WTC11 (cell line): ENCODE measurements around the gene SLC37A1. TPM values are rescaled to one million over a fixed set of nuclear protein-coding genes. Genes with fewer than 3 reads are reported as not detected.

Source experiments
- ATAC-seq: fragments of 200-7000 bp; cut with Tn5 transposase; 2 replicates; pipeline ENCODE4 v1.10.0; 2021; ENCODE audit warnings: mild to moderate bottlenecking, moderate library complexity
- CTCF ChIA-PET: fragments of 300-600 bp; sonication (Branson Sonifier 250); formaldehyde crosslinking; loops from one replicate; lab custom pipeline; 2021; ENCODE audit warnings: antibody characterized with exemption; lab: Charles Lee
- POLR2A ChIA-PET: fragments of 350-600 bp; sonication (Branson Sonifier 250); formaldehyde crosslinking; loops from one replicate; lab custom pipeline; 2021; ENCODE audit warnings: antibody characterized with exemption; lab: Charles Lee
- DNase-seq: peaks from one replicate; pipeline ENCODE4 v3.0.0; 2021; ENCODE audit warnings: low spot score
- H3K27ac Mint-ChIP-seq: 2 replicates; pipeline ENCODE4 v1.8.0; 2021; ENCODE audit warnings: mixed read lengths
- H3K27me3 Mint-ChIP-seq: 2 replicates; pipeline ENCODE4 v1.8.0; 2021; ENCODE audit warnings: low read depth, mild to moderate bottlenecking, moderate library complexity, mixed read lengths
- H3K36me3 Mint-ChIP-seq: 2 replicates; pipeline ENCODE4 v1.8.0; 2021; ENCODE audit warnings: mixed read lengths
- H3K4me1 Mint-ChIP-seq: 2 replicates; pipeline ENCODE4 v1.8.0; 2022; ENCODE audit warnings: mixed read lengths
- H3K4me3 Mint-ChIP-seq: 2 replicates; pipeline ENCODE4 v1.8.0; 2021; ENCODE audit warnings: mild to moderate bottlenecking, moderate library complexity, mixed read lengths
- H3K9me3 Mint-ChIP-seq: 2 replicates; pipeline ENCODE4 v1.8.0; 2021; ENCODE audit warnings: mixed read lengths
- ATF2 ChIP-seq: sonication (generic); formaldehyde crosslinking; IDR thresholded peaks from 2 replicates; pipeline ENCODE4 v1.8.1; 2022; ENCODE audit warnings: low read depth, missing genetic modification reagents, borderline replicate concordance
- CREM ChIP-seq: sonication (generic); formaldehyde crosslinking; IDR thresholded peaks from 2 replicates; pipeline ENCODE4 v1.8.1; 2022; ENCODE audit warnings: mild to moderate bottlenecking, missing genetic modification reagents, moderate library complexity
- ELF4 ChIP-seq: sonication (generic); formaldehyde crosslinking; IDR thresholded peaks from 2 replicates; pipeline ENCODE4 v1.8.1; 2022; ENCODE audit warnings: low read depth, mild to moderate bottlenecking, moderate library complexity, missing genetic modification reagents
- ESRRA ChIP-seq: sonication (generic); formaldehyde crosslinking; IDR thresholded peaks from 2 replicates; pipeline ENCODE4 v1.8.1; 2022; ENCODE audit warnings: mild to moderate bottlenecking, missing genetic modification reagents, borderline replicate concordance
- FOXK1 ChIP-seq: sonication (generic); formaldehyde crosslinking; IDR thresholded peaks from 2 replicates; pipeline ENCODE4 v1.8.0; 2022; ENCODE audit warnings: mild to moderate bottlenecking, moderate library complexity, missing genetic modification reagents
- FOXP4 ChIP-seq: sonication (generic); formaldehyde crosslinking; IDR thresholded peaks from 2 replicates; pipeline ENCODE4 v1.8.0; 2022; ENCODE audit warnings: mild to moderate bottlenecking, missing genetic modification reagents
- GRHL2 ChIP-seq: fragments of 250-450 bp; sonication (Bioruptor Pico); IDR thresholded peaks from 2 replicates; pipeline ENCODE4 v1.8.0; 2022; ENCODE audit warnings: mild to moderate bottlenecking, moderate library complexity; ENCODE audit not compliant: insufficient replicate concordance, severe bottlenecking
- IRF2 ChIP-seq: sonication (generic); formaldehyde crosslinking; IDR thresholded peaks from 2 replicates; pipeline ENCODE4 v1.8.0; 2022; ENCODE audit warnings: low read depth, missing genetic modification reagents, borderline replicate concordance
- JUN ChIP-seq: sonication (generic); formaldehyde crosslinking; IDR thresholded peaks from 2 replicates; pipeline ENCODE4 v1.8.0; 2023; ENCODE audit warnings: mild to moderate bottlenecking, missing genetic modification reagents
- NFATC4 ChIP-seq: fragments of 250-450 bp; sonication (Bioruptor Pico); IDR thresholded peaks from 2 replicates; pipeline ENCODE4 v1.9.0; 2021; ENCODE audit warnings: mild to moderate bottlenecking
- NR1H2 ChIP-seq: sonication (generic); formaldehyde crosslinking; IDR thresholded peaks from 2 replicates; pipeline ENCODE4 v1.9.0; 2021; ENCODE audit warnings: mild to moderate bottlenecking, moderate library complexity, missing genetic modification reagents
- PRRX2 ChIP-seq: fragments of 250-450 bp; sonication (Bioruptor Pico); IDR thresholded peaks from 2 replicates; pipeline ENCODE4 v1.8.0; 2021; ENCODE audit warnings: mild to moderate bottlenecking
- SMAD3 ChIP-seq: sonication (generic); formaldehyde crosslinking; IDR thresholded peaks from 2 replicates; pipeline ENCODE4 v1.8.0; 2022; ENCODE audit warnings: missing genetic modification reagents, mild to moderate bottlenecking, borderline replicate concordance
- SP1 ChIP-seq: sonication (generic); formaldehyde crosslinking; conservative IDR thresholded peaks from 2 replicates; pipeline ENCODE4 v1.8.1; 2022; ENCODE audit warnings: missing genetic modification reagents
- STAT6 ChIP-seq: sonication (generic); formaldehyde crosslinking; conservative IDR thresholded peaks from 2 replicates; pipeline ENCODE4 v1.8.1; 2023; ENCODE audit warnings: mild to moderate bottlenecking, low read depth, missing genetic modification reagents, moderate library complexity
- TEAD1 ChIP-seq: sonication (generic); formaldehyde crosslinking; IDR thresholded peaks from 2 replicates; pipeline ENCODE4 v1.8.0; 2022; ENCODE audit warnings: mild to moderate bottlenecking, missing genetic modification reagents
- TEAD4 ChIP-seq: sonication (generic); formaldehyde crosslinking; IDR thresholded peaks from 2 replicates; pipeline ENCODE4 v1.8.0; 2022; ENCODE audit warnings: mild to moderate bottlenecking, missing genetic modification reagents
- USF1 ChIP-seq: sonication (generic); formaldehyde crosslinking; IDR thresholded peaks from 2 replicates; pipeline ENCODE4 v1.8.0; 2022; ENCODE audit warnings: mild to moderate bottlenecking, missing genetic modification reagents
- total RNA-seq: library from RNA; stranded (reverse); gene quantifications from 3 replicates; pipeline ENCODE4 v1.2.3, GENCODE V29; 2021

SLC37A1 gene
- total RNA-seq, 1 experiment from 2014 or later: 22.7 TPM

- CTCF ChIA-PET: interaction anchor here (1.9 to 2.0 kb wide), 2 partner anchors 11 to 55 kb away, joined by 4 to 7 read pairs; no protein-coding TSS in a partner anchor
- Mint-ChIP-seq H3K27ac (no peak overlapping the region), H3K9me3 (no peaks in the 10 kb centered on the region), H3K4me1 (peaks cover 55% of the 10 kb centered on the region)
- ATAC-seq (no peak), DNase-seq (no peak)
- TF ChIP-seq GRHL2 (CRISPR knock-in tag) (no peak), FOXK1 (no peak), TEAD4 (CRISPR knock-in tag) (no peak), STAT6 (CRISPR knock-in tag) (no peak), ESRRA (CRISPR knock-in tag) (no peak), SP1 (CRISPR knock-in tag) (no peak), TEAD1 (CRISPR knock-in tag) (no peak), ATF2 (CRISPR knock-in tag) (no peak), CREM (CRISPR knock-in tag) (no peak), SMAD3 (CRISPR knock-in tag) (no peak), NFATC4 (no peak), NR1H2 (no peak), IRF2 (CRISPR knock-in tag) (no peak), JUN (CRISPR knock-in tag) (no peak), FOXP4 (CRISPR knock-in tag) (no peak), PRRX2 (CRISPR knock-in tag) (no peak)
- TF ChIP-seq, all 79 proteins: peak for 0
- no peak overlapping the region for H3K4me3 Mint-ChIP-seq
- peaks cover 51% of the 10 kb centered on the region for H3K36me3 Mint-ChIP-seq
- H3K27me3 Mint-ChIP-seq: no peaks in the 10 kb centered on the region
- POLR2A ChIA-PET: no interaction called here
Observed at GRCh38 chr21:42521805-42522204, 8.2 kb downstream of the SLC37A1 start.

GRCh38 chr21:42522271-42522670 is 8.6 kb downstream of the SLC37A1 start:
- DNase-seq: no peak
- CTCF ChIA-PET: interaction anchor here (1.9 to 2.0 kb wide), 2 partner anchors 10 to 55 kb away, joined by 4 to 7 read pairs; no protein-coding TSS in a partner anchor
- no peak for TF ChIP-seq ELF4 (CRISPR knock-in tag)
- no peak for TF ChIP-seq USF1
- TF ChIP-seq, all 79 proteins: peak for 0
- Mint-ChIP-seq H3K27me3 (no peaks in the 10 kb centered on the region), H3K9me3 (no peaks in the 10 kb centered on the region), H3K27ac (no peak overlapping the region; the same call in 1 of the 2 replicates), H3K36me3 (peaks cover 53% of the 10 kb centered on the region), H3K4me3 (no peak overlapping the region), H3K4me1 (peaks cover 50% of the 10 kb centered on the region)
- POLR2A ChIA-PET: no interaction called here
- no peak for ATAC-seq
